ENCODE data around the gene TMEM38A. TPM values are rescaled to one million over a fixed set of nuclear protein-coding genes. Genes with fewer than 3 reads are reported as not detected.
A peak's percentile ranks its signal among the peaks of the same experiment; 100 is the strongest.
"Not testable (repeated sequence)": the region's sequence is repeated elsewhere in the genome, so short reads cannot be mapped to it uniquely, and the experiment has no call there.

The TMEM38A gene
- total RNA-seq, 1 experiment from 2014 or later = 11.2 TPM

DNA sequence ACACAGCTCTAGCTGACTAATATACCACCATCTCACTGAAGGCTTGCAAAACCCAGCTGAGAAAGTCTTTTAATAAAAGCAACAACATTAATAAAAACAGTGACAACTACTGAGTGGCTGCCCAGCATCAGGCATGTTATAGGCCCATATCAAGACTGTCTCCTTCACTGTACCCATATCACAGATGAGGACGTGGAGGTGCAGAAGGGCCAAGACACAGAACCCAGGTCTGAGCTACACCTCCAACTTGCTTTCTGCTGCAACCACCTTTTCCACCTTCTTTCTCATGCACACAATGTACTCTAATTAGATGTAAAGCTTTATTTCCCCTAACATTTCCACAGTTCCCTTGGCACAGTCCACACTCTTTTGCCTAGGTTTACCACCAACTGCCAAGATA, 22.3 kb upstream of the TMEM38A start:
- DNase-seq (ENCODE audit: low spot score) = no peak

- no peak for DNase-seq (ENCODE audit: low spot score)
Measured at GRCh38 chr19:16640951-16641350, 20.0 kb upstream of the TMEM38A start.

DNA sequence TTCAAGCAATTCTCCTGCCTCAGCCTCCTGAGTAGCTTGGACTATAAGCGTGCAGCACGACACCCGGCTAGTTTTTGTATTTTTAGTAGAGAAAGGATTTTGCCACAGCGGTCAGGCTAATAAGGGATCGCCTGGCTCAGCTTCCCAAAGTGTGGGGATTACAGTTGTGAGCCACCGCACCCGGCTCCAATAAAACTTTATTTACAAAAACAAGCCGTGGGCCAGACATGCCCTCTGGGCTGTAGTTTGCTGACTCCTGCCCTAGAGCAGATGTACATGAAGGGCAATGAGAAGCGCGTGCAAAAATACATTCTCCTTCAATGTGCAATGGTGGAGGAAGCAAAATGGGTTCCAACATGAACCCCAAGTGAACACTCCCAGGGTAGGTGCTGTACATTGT, 19.2 kb upstream of the TMEM38A start:
- no peak for DNase-seq (ENCODE audit: low spot score)

DNA sequence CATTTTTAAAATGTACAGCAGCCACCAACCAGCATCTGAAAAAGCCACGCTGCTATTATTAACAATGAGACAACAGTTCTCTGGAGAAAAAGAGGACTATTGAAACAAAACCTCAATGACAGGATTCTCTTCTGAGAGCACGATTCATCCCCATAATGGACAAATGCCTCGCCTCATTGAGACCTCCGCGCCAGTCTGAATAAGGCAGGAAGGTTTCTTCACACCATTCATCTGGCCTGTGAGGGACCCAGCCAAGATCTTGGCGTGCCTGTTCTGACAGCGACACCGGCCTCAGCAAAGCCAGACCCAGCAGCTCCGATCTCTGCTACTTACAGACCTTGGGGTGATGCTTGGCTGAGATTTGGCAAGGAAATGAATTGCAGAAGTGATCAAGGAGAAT, 15.8 kb upstream of the TMEM38A start:
- DNase-seq (ENCODE audit: low spot score) = no peak

GRCh38 chr19:16649734-16650133, 11.2 kb upstream of the TMEM38A start:
- no peak for DNase-seq (ENCODE audit: low spot score)

DNA sequence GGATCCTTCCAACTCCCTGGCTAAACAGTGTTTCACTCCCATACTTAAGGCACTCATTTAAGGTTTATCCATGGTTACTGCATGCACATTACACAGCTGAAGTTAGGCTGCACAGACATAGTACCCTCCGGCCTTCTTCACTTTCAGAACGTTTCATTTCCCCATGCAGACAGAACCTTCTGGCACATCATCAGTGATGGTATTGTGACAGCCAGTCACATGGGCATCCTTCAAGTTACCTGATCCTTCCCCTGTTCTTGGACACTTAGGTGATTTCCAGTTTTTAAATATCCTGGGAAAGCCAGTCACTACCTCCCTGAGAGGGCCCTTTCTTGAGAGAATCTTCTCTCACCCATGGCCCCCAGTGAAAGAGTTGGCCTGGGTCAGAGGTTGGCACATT, 10.1 kb upstream of the TMEM38A start:
- DNase-seq (ENCODE audit: low spot score) = no peak

GRCh38 chr19:16651421-16652188, 9.3 kb upstream of the TMEM38A start:
- not testable (repeated sequence) for DNase-seq (ENCODE audit: low spot score)

GRCh38 chr19:16652854-16653253, 8.1 kb upstream of the TMEM38A start:
- no peak for DNase-seq (ENCODE audit: low spot score)

- DNase-seq (ENCODE audit: low spot score) = no peak
Measured at GRCh38 chr19:16654140-16654539, 6.8 kb upstream of the TMEM38A start.

DNA sequence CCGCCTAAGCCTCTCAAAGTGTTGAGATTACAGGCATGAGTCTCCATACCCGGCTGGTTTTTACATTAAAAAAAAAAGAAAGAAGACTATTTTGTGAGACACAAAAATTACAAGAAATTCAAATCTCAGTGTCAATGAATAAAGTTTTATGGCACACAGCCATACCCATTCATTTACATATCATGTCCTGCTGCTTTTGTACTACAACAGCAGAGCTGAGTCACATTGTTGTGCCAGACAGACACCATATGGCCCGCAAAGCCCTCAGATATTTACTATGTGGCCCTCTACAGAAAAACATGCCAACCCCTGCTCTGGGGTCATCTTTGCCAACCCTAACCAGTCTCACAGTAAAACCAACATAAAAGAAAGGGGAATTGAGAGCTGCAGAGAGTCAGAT, 6.3 kb upstream of the TMEM38A start:
- DNase-seq (ENCODE audit: low spot score) = no peak

- DNase-seq (ENCODE audit: low spot score) = no peak
Measured at GRCh38 chr19:16655727-16656126, 5.2 kb upstream of the TMEM38A start.

- no peak for DNase-seq (ENCODE audit: low spot score)
Measured at GRCh38 chr19:16657384-16657783, 3.6 kb upstream of the TMEM38A start.

DNA sequence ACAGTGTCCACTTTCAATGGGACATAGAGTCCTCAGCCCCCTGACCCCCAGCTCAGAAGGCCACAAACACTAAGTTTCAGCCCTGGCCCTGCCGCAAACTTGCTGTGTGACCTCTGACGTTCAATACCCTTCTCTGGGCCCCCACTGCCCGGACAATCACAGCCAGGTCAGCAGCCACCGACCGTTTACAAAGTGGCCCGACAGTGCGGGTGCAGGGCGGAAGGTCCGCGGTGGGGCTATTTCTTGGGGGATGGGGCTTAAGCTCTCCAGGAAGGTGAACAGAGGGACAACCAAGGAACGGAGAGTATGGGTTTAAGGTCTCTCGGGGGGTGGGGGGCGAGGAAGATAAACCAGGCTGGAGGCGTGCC, 1.5 kb upstream of the TMEM38A start:
- DNase-seq (ENCODE audit: low spot score) = no peak

GRCh38 chr19:16659832-16660708, 869 bp upstream of the TMEM38A start, which contains the start of gene SMIM7:
Gene SMIM7 (minus strand): TSS chr19:16660144. CDS start chr19:16660110, 34 bp downstream.
- DNase-seq (ENCODE audit: low spot score) = peak; percentile 99

DNA sequence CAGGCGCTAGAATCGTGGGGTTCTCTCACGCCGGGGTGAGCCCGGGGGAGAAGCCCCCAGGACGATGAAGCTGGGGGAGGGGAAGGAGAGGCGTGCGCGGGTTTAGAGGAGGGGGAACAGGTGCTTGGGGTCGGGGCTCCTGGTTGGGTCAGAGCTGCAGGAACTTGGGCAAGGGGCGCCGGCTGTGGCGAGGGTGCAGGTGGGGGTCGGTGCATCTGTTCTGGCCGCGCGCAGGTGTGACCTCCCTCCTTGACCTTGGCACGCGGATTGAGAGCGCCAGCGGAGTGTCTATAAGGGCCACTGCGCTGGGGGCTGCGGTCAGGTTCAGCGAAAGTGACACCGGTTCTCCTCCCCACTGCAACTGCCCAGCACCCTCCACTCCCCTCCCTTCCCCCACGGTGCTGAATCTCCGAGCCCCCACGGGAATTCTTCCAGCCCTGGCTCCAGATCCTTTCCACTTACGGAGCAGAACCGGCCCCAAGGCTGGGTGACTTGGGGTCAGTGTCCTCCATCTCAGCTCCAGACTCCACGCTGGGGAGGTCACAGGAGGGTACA, 618 bp downstream of the TMEM38A start:
- DNase-seq (ENCODE audit: low spot score) = no peak

DNA sequence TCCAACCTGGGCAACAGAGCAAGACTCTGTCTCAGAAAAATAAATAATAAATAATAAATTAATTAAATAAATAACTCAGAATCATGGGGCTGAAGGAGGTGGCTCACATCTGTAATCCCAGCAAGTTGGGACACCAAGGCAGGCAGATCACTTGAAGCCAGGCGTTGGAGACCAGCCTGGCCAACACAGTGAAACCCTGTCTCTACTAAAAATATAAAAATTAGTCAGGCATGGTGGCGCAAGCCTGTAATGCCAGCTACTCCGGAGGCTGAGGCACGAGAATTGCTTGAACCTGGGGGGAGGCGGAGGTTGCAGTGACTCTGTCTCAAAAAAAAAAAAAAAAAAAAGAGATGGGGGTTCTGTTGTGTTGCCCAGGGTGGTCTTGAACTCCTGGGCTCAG, 7.2 kb downstream of the TMEM38A start:
- DNase-seq (ENCODE audit: low spot score) = no peak

DNA sequence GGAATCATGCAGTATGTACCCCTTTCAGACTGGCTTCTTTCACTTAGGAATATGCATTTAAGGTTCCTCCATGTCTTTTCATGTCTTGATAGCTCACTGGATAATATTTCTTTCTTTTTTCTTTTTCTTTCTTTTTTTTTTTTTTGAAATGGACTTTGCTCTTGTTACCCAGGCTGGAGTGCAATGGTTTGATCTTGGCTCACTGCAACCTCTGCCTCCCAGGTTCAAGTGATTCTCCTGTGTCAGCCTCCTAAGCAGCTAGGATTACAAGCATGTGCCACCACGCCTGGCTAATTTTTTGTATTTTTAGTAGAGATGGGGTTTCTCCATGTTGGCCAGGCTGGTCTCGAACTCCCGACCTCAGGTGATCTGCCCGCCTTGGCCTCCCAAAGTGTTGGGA, 7.8 kb downstream of the TMEM38A start:
- not testable (repeated sequence) for DNase-seq (ENCODE audit: low spot score)

DNA sequence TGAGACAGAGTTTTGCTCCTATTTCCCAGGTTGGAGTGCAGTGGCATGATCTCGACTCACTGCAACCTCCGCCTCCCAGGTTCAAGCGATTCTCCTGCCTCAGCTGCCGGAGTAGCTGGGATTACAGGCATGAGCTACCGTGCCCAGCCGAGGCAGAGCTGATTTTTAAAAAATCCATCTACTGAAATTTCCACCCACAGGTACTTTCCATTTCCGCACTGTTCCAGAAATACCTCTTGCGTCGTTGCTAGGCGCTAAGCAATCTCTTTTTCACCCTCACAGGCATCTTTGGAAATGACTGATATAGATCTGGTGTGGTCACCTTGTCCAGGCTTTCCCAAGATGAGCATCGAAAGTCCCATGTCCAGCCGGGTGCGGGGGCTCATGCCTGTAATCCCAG, 9.4 kb downstream of the TMEM38A start:
- DNase-seq (ENCODE audit: low spot score) = no peak

GRCh38 chr19:16671652-16672274, 10.8 kb downstream of the TMEM38A start:
- DNase-seq (ENCODE audit: low spot score) = no peak

- DNase-seq (ENCODE audit: low spot score) = no peak
Measured at GRCh38 chr19:16673231-16673630, 12.3 kb downstream of the TMEM38A start.

GRCh38 chr19:16673839-16674238, 12.9 kb downstream of the TMEM38A start:
- not testable (repeated sequence) for DNase-seq (ENCODE audit: low spot score)

GRCh38 chr19:16676101-16676798, 15.3 kb downstream of the TMEM38A start:
- no peak for DNase-seq (ENCODE audit: low spot score)
